HepG2 (cell line): ENCODE results near the gene IZUMO4. TPM values are rescaled to one million over a fixed set of nuclear protein-coding genes. Genes with fewer than 3 reads are reported as not detected.

ENCODE experiments used
- ATF2 ChIP-seq: sonication (generic); formaldehyde crosslinking; IDR thresholded peaks from 2 replicates; pipeline ENCODE4 v1.4.0; 2020; ENCODE audit warnings: missing genetic modification reagents
- CAMTA2 ChIP-seq: sonication (generic); formaldehyde crosslinking; IDR thresholded peaks from 2 replicates; pipeline ENCODE4 v1.4.0; 2020; ENCODE audit warnings: mild to moderate bottlenecking, missing genetic modification reagents, borderline replicate concordance
- SOX13 ChIP-seq, 3 experiments: fragments of 450-650 bp in 1 of 3; sonication (generic) in 1 of 3; formaldehyde crosslinking in 1 of 3; IDR thresholded peaks in 2 of 3; conservative IDR thresholded peaks in 1 of 3; 2 replicates each; pipeline versions ENCODE4 v1.5.0 to v1.6.1; 2016 to 2020; ENCODE audit warnings: antibody characterized with exemption in 1 of 3, mild to moderate bottlenecking in 1 of 3, missing compliant biosample characterization in 1 of 3, missing genetic modification reagents in 1 of 3, moderate library complexity in 1 of 3
- SP4 ChIP-seq: sonication (generic); formaldehyde crosslinking; IDR thresholded peaks from 2 replicates; pipeline ENCODE4 v1.8.1; 2023; ENCODE audit warnings: mild to moderate bottlenecking, missing genetic modification reagents
- YEATS4 ChIP-seq: sonication (generic); formaldehyde crosslinking; IDR thresholded peaks from 2 replicates; pipeline ENCODE4 v1.4.0; 2020; ENCODE audit warnings: missing genetic modification reagents, borderline replicate concordance
- ZBTB2 ChIP-seq: sonication (generic); formaldehyde crosslinking; IDR thresholded peaks from 2 replicates; pipeline ENCODE4 v1.8.0; 2022; ENCODE audit warnings: low read depth, missing genetic modification reagents
- ZNF101 ChIP-seq: sonication (generic); formaldehyde crosslinking; IDR thresholded peaks from 2 replicates; pipeline ENCODE4 v1.4.0; 2020; ENCODE audit warnings: mild to moderate bottlenecking, low read depth, missing genetic modification reagents, borderline replicate concordance
- polyA plus RNA-seq, 8 experiments: library from polyadenylated mRNA; depleted of rRNA in 3 of 8; stranded (reverse) in 7 of 8; unstranded in 1 of 8; fragments of >200 nt; fragmentation: Illumina TruSeq in 4 of 8; extraction: Trizol in 4 of 8; gene quantifications; 2 replicates each; pipeline versions ENCODE4 v1.2.1 to v1.2.3, GENCODE V29; 2011 to 2016; ENCODE audit warnings: low read depth in 4 of 8, missing spikeins in 1 of 8, mixed read lengths in 1 of 8; ENCODE audit not compliant: insufficient read depth in 1 of 8
- total RNA-seq, 5 experiments: library from RNA; depleted of rRNA; stranded (reverse); fragments of >200 nt; fragmentation: Illumina TruSeq; extraction: Trizol; gene quantifications; 2 replicates each; pipeline ENCODE4 v1.2.3, GENCODE V29; 2016; ENCODE audit warnings: low read depth in 1 of 5

IZUMO4 gene
- total and polyA plus RNA-seq, 2 of the 13 experiments (the other 11 are each of a cell fraction or from before 2014, with no cell fraction given), result 0.77 to 3.9 TPM

DNA sequence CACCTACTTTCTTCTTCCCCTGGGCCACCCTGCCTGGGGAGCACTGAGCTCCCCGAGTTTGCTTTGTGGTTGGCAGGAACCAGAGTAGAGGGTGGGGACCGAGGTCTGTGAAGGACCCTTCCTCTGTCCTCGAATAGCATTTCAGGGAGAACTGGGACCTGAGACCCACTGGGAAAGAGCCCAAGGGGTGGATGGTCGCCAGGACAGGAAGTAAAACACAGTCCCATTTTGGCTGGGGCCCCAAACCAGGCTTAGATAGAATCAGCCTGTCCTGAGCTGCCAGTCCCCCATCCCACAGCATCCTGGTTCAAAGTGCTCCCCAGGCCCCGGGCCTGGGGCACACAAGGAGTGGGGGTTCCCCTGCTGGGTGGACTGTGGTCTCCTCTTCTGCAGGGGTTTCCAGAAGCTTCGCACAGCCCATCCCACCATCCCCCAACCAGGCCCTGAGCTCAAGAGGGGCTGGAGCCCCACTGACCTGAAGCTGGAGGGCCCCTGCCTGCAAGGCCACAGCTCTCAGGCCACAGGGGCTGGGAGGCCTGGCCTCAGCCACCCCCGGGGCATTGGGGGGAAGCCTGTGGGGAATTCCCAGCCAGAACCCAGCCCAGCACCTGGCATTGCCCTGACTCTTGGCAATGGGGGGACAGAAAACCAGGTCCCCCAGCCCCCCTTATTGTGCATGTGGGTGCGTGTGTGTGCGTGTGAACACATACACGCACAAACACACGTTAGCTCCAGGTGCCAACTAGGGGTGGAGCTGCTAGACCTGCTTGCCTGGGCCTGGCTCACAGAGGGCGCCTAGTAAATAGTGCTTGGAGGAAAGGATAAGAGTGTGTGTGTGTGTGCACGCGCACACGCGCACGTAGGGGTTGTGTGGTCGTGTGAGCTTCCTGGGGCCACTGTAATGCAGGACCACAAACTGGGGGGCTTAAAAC lies 44.7 kb upstream of the IZUMO4 start (continued):
- TF ChIP-seq ZBTB2 (CRISPR knock-in tag) (no peak), ZNF101 (CRISPR knock-in tag) (no peak), SP4 (CRISPR knock-in tag) (no peak; the same call in 1 of the 2 replicates), CAMTA2 (CRISPR knock-in tag) (no peak), ATF2 (CRISPR knock-in tag) (no peak), SOX13 (IDR thresholded peaks at IDR 0.05) (no peak), SOX13 (CRISPR knock-in tag; conservative IDR thresholded peaks at IDR 0.05 in 1 of 2, IDR thresholded peaks at IDR 0.05 in 1 of 2) (no peak), YEATS4 (CRISPR knock-in tag) (peak; percentile 26; the same call in 1 of the 2 replicates)
